GM12892 (cell line): ENCODE results near the gene BAK1.

ENCODE experiments used
- POLR2A ChIP-seq: IDR thresholded peaks from 2 replicates; pipeline ENCODE4 v1.6.1; 2011; ENCODE audit warnings: low read depth, low read length, control low read depth
- POLR2AphosphoS5 ChIP-seq: IDR thresholded peaks from 2 replicates; pipeline ENCODE4 v1.6.1; 2011; ENCODE audit warnings: low read depth, low read length, control low read depth

DNA sequence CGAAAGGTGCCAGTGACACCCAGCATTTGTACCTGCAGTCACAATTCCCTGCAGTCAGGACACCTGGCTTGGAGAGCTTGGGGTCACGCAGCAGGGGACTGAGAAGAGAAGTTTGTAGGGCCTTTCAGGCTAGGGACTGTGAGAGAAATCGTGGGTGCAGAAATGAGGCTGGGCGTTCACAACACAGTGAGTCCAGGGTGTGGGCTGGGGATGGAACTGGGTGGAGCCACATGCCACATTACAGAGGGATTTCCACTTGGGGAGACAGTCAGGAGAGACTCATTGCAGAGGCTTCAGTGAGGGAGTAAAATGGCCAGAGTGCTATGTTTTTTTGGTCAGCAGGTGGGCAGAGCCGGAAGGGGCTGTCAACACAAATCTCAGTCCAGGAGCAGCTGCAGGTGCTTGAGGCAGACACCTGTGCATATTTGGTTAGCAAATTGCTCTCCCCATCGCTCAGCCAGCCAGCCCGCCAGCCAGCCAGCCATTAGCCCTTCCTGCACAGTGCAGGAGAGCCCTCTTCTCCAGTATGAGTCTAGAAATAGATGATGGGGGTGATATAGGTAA is 48.4 kb upstream of the BAK1 start:
- TF ChIP-seq POLR2A (no peak), POLR2AphosphoS5 (no peak)
